ENCODE results near the gene SYPL1. TPM values are rescaled to one million over a fixed set of nuclear protein-coding genes. Genes with fewer than 3 reads are reported as not detected.

The SYPL1 gene
- polyA plus RNA-seq, 1 donor from 2014 or later, result 17.4 TPM

- Histone ChIP-seq H3K9me2 (ENCODE audit: insufficient read depth, low read length) (no peaks in the 10 kb centered on the region), H3K4me2 (ENCODE audit: low read length) (no peak overlapping the region), H3K9ac (ENCODE audit: low read length) (no peak overlapping the region), H3K27ac (ENCODE audit: low read length) (no peak overlapping the region), H3F3A (ENCODE audit: insufficient read depth, low read length, poor library complexity, severe bottlenecking) (no peaks in the 10 kb centered on the region), H3K4me3 (ENCODE audit: low read length) (no peak overlapping the region), H3K27me3 (ENCODE audit: insufficient read depth, low read depth, low read length) (no peaks in the 10 kb centered on the region), H4K20me1 (ENCODE audit: insufficient read depth) (no peaks in the 10 kb centered on the region), H2AFZ (ENCODE audit: low read depth, low read length) (no peak overlapping the region), H3K9me3 (ENCODE audit: low read length) (no peaks in the 10 kb centered on the region), H3K79me2 (replicated peaks; ENCODE audit: insufficient read depth, low read length) (no peaks in the 10 kb centered on the region), H3K36me3 (ENCODE audit: insufficient read depth, low read length) (no peaks in the 10 kb centered on the region)
- TF ChIP-seq TAF1 (IDR thresholded peaks at IDR 0.05; ENCODE audit: low read depth) (no peak), EP300 (conservative IDR thresholded peaks at IDR 0.05; ENCODE audit: poor library complexity, severe bottlenecking) (no peak), MXI1 (conservative IDR thresholded peaks at IDR 0.05; ENCODE audit: poor library complexity, severe bottlenecking) (peak; percentile 15), SMC3 (conservative IDR thresholded peaks at IDR 0.05; ENCODE audit: poor library complexity) (peak; percentile 92), CTCF (IDR thresholded peaks at IDR 0.05; ENCODE audit: poor library complexity, severe bottlenecking) (peak; percentile 93), RAD21 (conservative IDR thresholded peaks at IDR 0.05) (peak; percentile 93), POLR2AphosphoS5 (IDR thresholded peaks at IDR 0.05) (no peak), EZH2 (IDR thresholded peaks at IDR 0.05; ENCODE audit: borderline replicate concordance, insufficient read depth, low read length, poor library complexity, severe bottlenecking) (no peak)
Observed at GRCh38 chr7:106153891-106154449, 41.9 kb upstream of the SYPL1 start.

- no peaks in the 10 kb centered on the region for H3K79me2 ChIP-seq (replicated peaks; ENCODE audit: insufficient read depth, low read length)
- TF ChIP-seq MXI1 (conservative IDR thresholded peaks at IDR 0.05; ENCODE audit: poor library complexity, severe bottlenecking) (no peak), RAD21 (conservative IDR thresholded peaks at IDR 0.05) (no peak), EP300 (conservative IDR thresholded peaks at IDR 0.05; ENCODE audit: poor library complexity, severe bottlenecking) (no peak), EZH2 (IDR thresholded peaks at IDR 0.05; ENCODE audit: borderline replicate concordance, insufficient read depth, low read length, poor library complexity, severe bottlenecking) (no peak), SMC3 (conservative IDR thresholded peaks at IDR 0.05; ENCODE audit: poor library complexity) (no peak), POLR2AphosphoS5 (IDR thresholded peaks at IDR 0.05) (no peak), CTCF (IDR thresholded peaks at IDR 0.05; ENCODE audit: poor library complexity, severe bottlenecking) (no peak), TAF1 (IDR thresholded peaks at IDR 0.05; ENCODE audit: low read depth) (no peak)
- TF ChIP-seq, protein P1, sequence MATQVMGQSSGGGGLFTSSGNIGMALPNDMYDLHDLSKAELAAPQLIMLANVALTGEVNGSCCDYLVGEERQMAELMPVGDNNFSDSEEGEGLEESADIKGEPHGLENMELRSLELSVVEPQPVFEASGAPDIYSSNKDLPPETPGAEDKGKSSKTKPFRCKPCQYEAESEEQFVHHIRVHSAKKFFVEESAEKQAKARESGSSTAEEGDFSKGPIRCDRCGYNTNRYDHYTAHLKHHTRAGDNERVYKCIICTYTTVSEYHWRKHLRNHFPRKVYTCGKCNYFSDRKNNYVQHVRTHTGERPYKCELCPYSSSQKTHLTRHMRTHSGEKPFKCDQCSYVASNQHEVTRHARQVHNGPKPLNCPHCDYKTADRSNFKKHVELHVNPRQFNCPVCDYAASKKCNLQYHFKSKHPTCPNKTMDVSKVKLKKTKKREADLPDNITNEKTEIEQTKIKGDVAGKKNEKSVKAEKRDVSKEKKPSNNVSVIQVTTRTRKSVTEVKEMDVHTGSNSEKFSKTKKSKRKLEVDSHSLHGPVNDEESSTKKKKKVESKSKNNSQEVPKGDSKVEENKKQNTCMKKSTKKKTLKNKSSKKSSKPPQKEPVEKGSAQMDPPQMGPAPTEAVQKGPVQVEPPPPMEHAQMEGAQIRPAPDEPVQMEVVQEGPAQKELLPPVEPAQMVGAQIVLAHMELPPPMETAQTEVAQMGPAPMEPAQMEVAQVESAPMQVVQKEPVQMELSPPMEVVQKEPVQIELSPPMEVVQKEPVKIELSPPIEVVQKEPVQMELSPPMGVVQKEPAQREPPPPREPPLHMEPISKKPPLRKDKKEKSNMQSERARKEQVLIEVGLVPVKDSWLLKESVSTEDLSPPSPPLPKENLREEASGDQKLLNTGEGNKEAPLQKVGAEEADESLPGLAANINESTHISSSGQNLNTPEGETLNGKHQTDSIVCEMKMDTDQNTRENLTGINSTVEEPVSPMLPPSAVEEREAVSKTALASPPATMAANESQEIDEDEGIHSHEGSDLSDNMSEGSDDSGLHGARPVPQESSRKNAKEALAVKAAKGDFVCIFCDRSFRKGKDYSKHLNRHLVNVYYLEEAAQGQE (IDR thresholded peaks at IDR 0.05; ENCODE audit: borderline replicate concordance), result no peak
- no peak overlapping the region for H3K4me3 ChIP-seq (ENCODE audit: low read length)
- H2AFZ ChIP-seq (ENCODE audit: low read depth, low read length), result no peak overlapping the region
- no peak overlapping the region for H3K4me2 ChIP-seq (ENCODE audit: low read length)
- H3K9ac ChIP-seq (ENCODE audit: low read length), result no peak overlapping the region
- H3K36me3 ChIP-seq (ENCODE audit: insufficient read depth, low read length), result no peaks in the 10 kb centered on the region
- H3K27ac ChIP-seq (ENCODE audit: low read length), result no peak overlapping the region
- no peaks in the 10 kb centered on the region for H3K9me3 ChIP-seq (ENCODE audit: low read length)
- H3K27me3 ChIP-seq (ENCODE audit: insufficient read depth, low read depth, low read length), result no peaks in the 10 kb centered on the region
- no peaks in the 10 kb centered on the region for H4K20me1 ChIP-seq (ENCODE audit: insufficient read depth)
- no peaks in the 10 kb centered on the region for H3K9me2 ChIP-seq (ENCODE audit: insufficient read depth, low read length)
- H3F3A ChIP-seq (ENCODE audit: insufficient read depth, low read length, poor library complexity, severe bottlenecking), result no peaks in the 10 kb centered on the region
Observed at GRCh38 chr7:106152313-106152665, 40.2 kb upstream of the SYPL1 start.
